HG03159 (cell line): ENCODE results near the gene SCN8A.

Experiments
- ATAC-seq: cut with Tn5 transposase; IDR thresholded peaks from one replicate; pipeline ENCODE4 v1.9.1; 2021; ENCODE audit warnings: mild to moderate bottlenecking, moderate library complexity; ENCODE audit not compliant: unreplicated experiment

The SCN8A gene

GRCh38 chr12:51666696-51667095, 75.7 kb downstream of the SCN8A start:
- no peak for ATAC-seq

GRCh38 chr12:51667269-51667668, 76.2 kb downstream of the SCN8A start:
- ATAC-seq = no peak

DNA sequence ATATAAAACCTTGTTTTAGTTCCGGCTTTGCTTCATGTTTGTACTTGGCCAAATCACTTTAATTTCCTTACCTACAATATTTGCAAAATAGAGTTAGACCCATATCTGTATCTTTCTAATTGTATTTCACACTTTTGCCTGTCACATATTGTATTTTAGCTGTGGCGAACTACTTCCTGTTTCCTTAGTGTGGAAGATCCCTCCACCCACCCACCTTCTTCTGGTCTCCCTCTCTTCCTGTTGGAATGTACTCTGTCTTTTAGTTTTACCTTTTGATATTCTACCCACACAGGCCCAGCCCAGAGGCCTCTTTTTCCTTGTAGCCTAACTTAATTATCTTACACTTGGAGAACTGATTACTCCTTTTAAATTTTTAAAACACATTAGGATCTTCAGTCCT, 78.2 kb downstream of the SCN8A start:
- ATAC-seq = no peak

- no peak for ATAC-seq
Observed at GRCh38 chr12:51669996-51670395, 79.0 kb downstream of the SCN8A start.

DNA sequence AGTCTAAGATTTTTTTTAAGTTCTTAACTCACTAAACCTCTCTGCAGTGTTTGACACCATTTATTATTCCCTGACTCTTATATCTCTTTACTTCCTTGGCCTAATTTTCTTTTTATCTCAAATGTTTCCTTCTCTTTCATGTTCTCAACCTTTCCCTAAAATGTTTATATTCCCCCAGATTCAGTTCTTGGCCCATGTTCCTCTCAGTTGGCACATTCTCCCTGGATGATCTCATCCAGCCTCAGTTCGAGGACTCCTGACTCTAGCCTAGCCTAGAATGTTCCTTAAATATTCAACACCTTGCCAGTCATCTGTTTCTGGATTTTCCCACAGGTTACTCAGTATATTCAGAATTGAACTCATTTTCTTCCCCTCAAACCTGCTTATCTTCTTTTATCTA, 81.3 kb downstream of the SCN8A start:
- ATAC-seq = no peak

GRCh38 chr12:51675071-51675803, 84.2 kb downstream of the SCN8A start:
- no peak for ATAC-seq

- ATAC-seq = no peak
Observed at GRCh38 chr12:51676875-51677274, 85.8 kb downstream of the SCN8A start.

- ATAC-seq = no peak
Observed at GRCh38 chr12:51677284-51677968, 86.4 kb downstream of the SCN8A start.

GRCh38 chr12:51678086-51678724, 87.2 kb downstream of the SCN8A start:
- ATAC-seq = peak; percentile 63

- no peak for ATAC-seq
Observed at GRCh38 chr12:51682981-51683380, 91.9 kb downstream of the SCN8A start.

GRCh38 chr12:51683763-51684357, 92.8 kb downstream of the SCN8A start:
- no peak for ATAC-seq

DNA sequence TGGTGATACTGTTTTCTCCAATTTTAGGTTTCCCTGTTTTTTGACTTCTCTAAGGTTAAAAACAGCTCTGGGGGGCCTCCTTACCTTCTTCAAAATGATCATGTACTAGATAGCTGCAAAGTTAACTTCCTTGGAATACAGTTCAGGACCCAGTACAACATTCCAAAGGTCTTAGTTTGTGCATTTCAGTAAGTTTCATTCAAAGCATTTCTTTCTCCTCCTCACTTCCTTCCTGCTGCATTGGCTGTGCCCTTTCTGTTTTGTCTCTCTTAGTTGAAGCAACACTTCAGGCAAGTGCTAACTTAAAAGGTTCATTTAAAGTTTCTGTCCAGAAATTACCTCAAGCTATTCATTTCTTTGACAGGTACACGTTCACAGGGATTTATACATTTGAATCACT, 95.7 kb downstream of the SCN8A start:
- ATAC-seq = no peak

GRCh38 chr12:51687177-51687576, 96.1 kb downstream of the SCN8A start:
- ATAC-seq = no peak

GRCh38 chr12:51687614-51688013, 96.6 kb downstream of the SCN8A start:
- no peak for ATAC-seq

- no peak for ATAC-seq
Observed at GRCh38 chr12:51689983-51690382, 99.0 kb downstream of the SCN8A start.

DNA sequence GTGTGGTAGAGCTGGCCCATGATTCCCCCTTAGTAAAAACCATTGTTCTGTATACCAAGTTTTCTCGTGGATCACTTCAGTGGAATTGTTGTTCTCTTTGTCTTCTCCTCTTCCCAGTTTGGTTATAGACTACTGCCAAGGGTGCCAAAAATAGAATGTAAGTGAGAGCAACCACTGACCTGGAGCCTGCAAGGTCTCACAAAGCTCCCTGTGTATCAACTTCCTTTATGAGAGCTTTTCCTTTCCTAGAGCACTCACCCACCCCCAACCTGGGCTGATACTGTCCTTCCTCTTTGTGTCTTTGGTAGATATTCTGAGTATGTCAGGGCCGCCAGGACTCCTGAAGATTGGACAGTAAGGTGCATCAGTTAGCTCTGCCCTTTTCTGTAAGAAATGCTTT, 101.0 kb downstream of the SCN8A start:
- no peak for ATAC-seq

GRCh38 chr12:51693569-51693968, 102.5 kb downstream of the SCN8A start:
- ATAC-seq = no peak

DNA sequence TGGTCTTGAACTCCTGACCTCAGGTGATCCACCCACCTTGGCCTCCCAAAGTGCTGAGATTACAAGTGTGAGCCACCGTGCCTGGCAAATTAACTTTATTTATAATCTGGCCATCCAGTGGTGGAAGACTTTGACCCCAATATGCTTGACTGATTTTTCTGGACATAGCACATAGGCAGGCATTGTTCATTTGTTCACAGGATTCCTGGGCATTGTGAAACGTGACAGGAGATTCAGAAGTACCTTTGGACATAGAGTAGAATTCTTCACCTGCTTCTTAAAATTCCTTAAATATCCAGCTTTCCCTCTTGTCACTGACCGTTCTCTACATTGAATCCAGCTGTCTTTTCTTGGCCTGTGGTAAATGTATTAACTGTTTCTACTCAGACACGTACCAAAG, 103.1 kb downstream of the SCN8A start:
- no peak for ATAC-seq

- ATAC-seq = no peak
Observed at GRCh38 chr12:51695241-51696010, 104.4 kb downstream of the SCN8A start.

GRCh38 chr12:51699219-51699618, 108.2 kb downstream of the SCN8A start:
- no peak for ATAC-seq

DNA sequence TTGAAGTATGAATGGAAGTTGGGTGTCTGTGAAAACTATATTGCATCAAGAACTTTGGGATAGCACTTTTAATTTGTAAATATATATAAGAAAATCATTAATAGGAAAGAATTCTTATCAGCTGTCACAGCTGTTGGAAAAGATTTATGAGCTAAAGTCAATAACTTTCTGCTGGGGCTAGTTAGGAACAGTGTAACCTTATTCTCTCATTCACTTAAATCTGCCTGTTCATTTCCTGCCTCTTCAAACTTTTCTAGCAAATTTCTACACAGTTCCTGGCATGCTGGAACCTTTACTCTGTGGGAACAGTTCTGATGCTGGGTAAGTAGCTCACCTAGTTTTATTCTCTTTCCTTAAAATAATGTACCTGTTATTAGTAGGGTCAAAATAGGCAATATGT, 109.9 kb downstream of the SCN8A start:
- ATAC-seq = no peak
